H9 (cell line): ENCODE measurements around the gene SMIM32. TPM values are rescaled to one million over a fixed set of nuclear protein-coding genes. Genes with fewer than 3 reads are reported as not detected.

Source experiments
- DNase-seq: peaks from one replicate; pipeline ENCODE4 v3.0.0-alpha.2; 2017
- H2AFZ ChIP-seq: one replicate; pipeline ENCODE4 v1.6.1; 2013; ENCODE audit warnings: mild to moderate bottlenecking, low read length, control low read depth, moderate library complexity
- H2AK5ac ChIP-seq: 2 replicates; pipeline ENCODE4 v1.6.1; 2013; ENCODE audit warnings: low read length, control low read depth, mixed read lengths; ENCODE audit not compliant: insufficient read length
- H2BK120ac ChIP-seq: one replicate; pipeline ENCODE4 v1.6.1; 2013; ENCODE audit warnings: low read depth, mild to moderate bottlenecking, low read length, control low read depth, inconsistent platforms; ENCODE audit not compliant: poor library complexity, severe bottlenecking
- H2BK12ac ChIP-seq: 2 replicates; pipeline ENCODE4 v1.6.1; 2013; ENCODE audit warnings: low read length, control low read depth, mixed read lengths, low read depth; ENCODE audit not compliant: insufficient read length
- H2BK15ac ChIP-seq: 2 replicates; pipeline ENCODE4 v1.6.1; 2013; ENCODE audit warnings: low read depth, low read length, control low read depth
- H2BK20ac ChIP-seq: one replicate; pipeline ENCODE4 v1.6.1; 2013; ENCODE audit warnings: low read depth, mild to moderate bottlenecking, low read length, control low read depth, inconsistent platforms; ENCODE audit not compliant: poor library complexity, severe bottlenecking
- H2BK5ac ChIP-seq: 2 replicates; pipeline ENCODE4 v1.6.1; 2013; ENCODE audit warnings: low read length, control low read depth, mixed read lengths; ENCODE audit not compliant: insufficient read length
- H3K14ac ChIP-seq: 2 replicates; pipeline ENCODE4 v1.6.1; 2013; ENCODE audit warnings: low read length, control low read depth; ENCODE audit not compliant: insufficient read depth
- H3K18ac ChIP-seq: 2 replicates; pipeline ENCODE4 v1.6.1; 2013; ENCODE audit warnings: low read depth, mild to moderate bottlenecking, mixed read lengths, low read length, control low read depth; ENCODE audit not compliant: insufficient read length
- H3K23ac ChIP-seq: 2 replicates; pipeline ENCODE4 v1.6.1; 2013; ENCODE audit warnings: low read length, control low read depth, mixed read lengths, low read depth; ENCODE audit not compliant: insufficient read length
- H3K23me2 ChIP-seq: 2 replicates; pipeline ENCODE4 v1.6.1; 2013; ENCODE audit warnings: low read depth, mild to moderate bottlenecking, mixed read lengths, low read length, control low read depth; ENCODE audit not compliant: insufficient read length, poor library complexity, severe bottlenecking
- H3K27ac ChIP-seq: 2 replicates; pipeline ENCODE4 v1.5.1; 2013; ENCODE audit warnings: low read length, control low read depth, mixed read lengths, low read depth; ENCODE audit not compliant: insufficient read length
- H3K27me3 ChIP-seq: 2 replicates; pipeline ENCODE4 v1.6.1; 2013; ENCODE audit warnings: low read length, control low read depth, inconsistent platforms; ENCODE audit not compliant: insufficient read depth
- H3K4ac ChIP-seq: 2 replicates; pipeline ENCODE4 v1.6.1; 2013; ENCODE audit warnings: low read depth, mild to moderate bottlenecking, control low read depth, inconsistent platforms, low read length, moderate library complexity
- H3K4me1 ChIP-seq: 2 replicates; pipeline ENCODE4 v1.6.1; 2013; ENCODE audit warnings: low read length, control low read depth, inconsistent platforms; ENCODE audit not compliant: insufficient read depth
- H3K4me2 ChIP-seq: 2 replicates; pipeline ENCODE4 v1.6.1; 2013; ENCODE audit warnings: low read length, control low read depth, mixed read lengths; ENCODE audit not compliant: insufficient read length, insufficient read depth
- H3K56ac ChIP-seq: 2 replicates; pipeline ENCODE4 v1.6.1; 2013; ENCODE audit warnings: low read depth, mild to moderate bottlenecking, mixed read lengths, low read length, control low read depth; ENCODE audit not compliant: insufficient read length
- H3K79me1 ChIP-seq: 2 replicates; pipeline ENCODE4 v1.6.1; 2013; ENCODE audit warnings: low read depth, mild to moderate bottlenecking, moderate library complexity, low read length, control low read depth, inconsistent platforms; ENCODE audit not compliant: insufficient read depth, poor library complexity, severe bottlenecking
- H3K79me2 ChIP-seq: 2 replicates; pipeline ENCODE4 v1.6.1; 2013; ENCODE audit warnings: low read length, control low read depth, inconsistent platforms; ENCODE audit not compliant: insufficient read depth
- H3K9ac ChIP-seq: 2 replicates; pipeline ENCODE4 v1.6.1; 2013; ENCODE audit warnings: low read length, control low read depth, mixed read lengths; ENCODE audit not compliant: insufficient read length; ENCODE audit errors: extremely low read depth
- H3K9me3 ChIP-seq: one replicate; pipeline ENCODE4 v1.6.1; 2013; ENCODE audit warnings: low read depth, low read length, inconsistent platforms; ENCODE audit not compliant: control insufficient read depth
- H3T11ph ChIP-seq: one replicate; pipeline ENCODE4 v1.6.1; 2013; ENCODE audit warnings: mild to moderate bottlenecking, low read length, control low read depth, inconsistent platforms
- H4K20me1 ChIP-seq: one replicate; pipeline ENCODE4 v1.6.1; 2013; ENCODE audit not compliant: control insufficient read depth, insufficient read length, insufficient read depth
- H4K5ac ChIP-seq: 2 replicates; pipeline ENCODE4 v1.6.1; 2013; ENCODE audit warnings: low read depth, mild to moderate bottlenecking, mixed read lengths, low read length, control low read depth; ENCODE audit not compliant: insufficient read length
- H4K8ac ChIP-seq: replicated peaks from 2 replicates; pipeline ENCODE4 v1.6.1; 2013; ENCODE audit warnings: low read length, control low read depth, mixed read lengths, low read depth; ENCODE audit not compliant: insufficient read length
- H4K91ac ChIP-seq: 2 replicates; pipeline ENCODE4 v1.6.1; 2013; ENCODE audit warnings: low read depth, mild to moderate bottlenecking, moderate library complexity, mixed read lengths, low read length, control low read depth; ENCODE audit not compliant: insufficient read length
- H3K27ac Mint-ChIP-seq, 3 experiments: 2 replicates in 2 of 3; 3 replicates in 1 of 3; pipeline ENCODE4 v1.8.0; 2020 to 2021; ENCODE audit warnings: mixed read lengths in 3 of 3, mild to moderate bottlenecking in 1 of 3, moderate library complexity in 1 of 3
- H3K27me3 Mint-ChIP-seq: 2 replicates; pipeline ENCODE4 v1.8.0; 2021; ENCODE audit warnings: low read depth, mild to moderate bottlenecking, moderate library complexity, mixed read lengths
- H3K36me3 Mint-ChIP-seq, 3 experiments: 2 replicates in 2 of 3; 3 replicates in 1 of 3; pipeline ENCODE4 v1.8.0; 2020 to 2021; ENCODE audit warnings: low read depth in 3 of 3, mixed read lengths in 3 of 3; ENCODE audit not compliant: insufficient read depth in 1 of 3
- H3K4me1 Mint-ChIP-seq, 2 experiments: 2 replicates each; pipeline ENCODE4 v1.8.0; 2020; ENCODE audit warnings: mixed read lengths in 2 of 2
- H3K4me3 Mint-ChIP-seq, 2 experiments: 2 replicates in 1 of 2; 3 replicates in 1 of 2; pipeline ENCODE4 v1.8.0; 2020 to 2021; ENCODE audit warnings: mild to moderate bottlenecking in 2 of 2, mixed read lengths in 2 of 2, moderate library complexity in 1 of 2
- H3K9me3 Mint-ChIP-seq, 2 experiments: 2 replicates in 1 of 2; 3 replicates in 1 of 2; pipeline ENCODE4 v1.8.0; 2020; ENCODE audit warnings: mild to moderate bottlenecking in 2 of 2, mixed read lengths in 2 of 2, moderate library complexity in 1 of 2
- WGBS: extraction: QIAGEN DNeasy Blood & Tissue Kit; methylation state at CpG from one replicate; pipeline ENCODE4 v1.1.7; 2013; ENCODE audit warnings: missing lambda C conversion rate, low lambda C conversion rate, mixed read lengths; ENCODE audit not compliant: insufficient read length; ENCODE audit errors: extremely low coverage; 5-methylcytosine and 5-hydroxymethylcytosine counted together
- total RNA-seq: library from RNA; stranded (reverse); gene quantifications from 2 replicates; pipeline ENCODE4 v1.2.1, GENCODE V29; 2021
- TF ChIP-seq, protein P1 (sequence below): fragments of 200-600 bp; sonication (generic); conservative IDR thresholded peaks from 3 replicates; pipeline ENCODE4 v1.8.0; 2021; ENCODE audit warnings: antibody characterized with exemption, mild to moderate bottlenecking

Gene SMIM32
- total RNA-seq, 1 experiment from 2014 or later, result not detected

DNA sequence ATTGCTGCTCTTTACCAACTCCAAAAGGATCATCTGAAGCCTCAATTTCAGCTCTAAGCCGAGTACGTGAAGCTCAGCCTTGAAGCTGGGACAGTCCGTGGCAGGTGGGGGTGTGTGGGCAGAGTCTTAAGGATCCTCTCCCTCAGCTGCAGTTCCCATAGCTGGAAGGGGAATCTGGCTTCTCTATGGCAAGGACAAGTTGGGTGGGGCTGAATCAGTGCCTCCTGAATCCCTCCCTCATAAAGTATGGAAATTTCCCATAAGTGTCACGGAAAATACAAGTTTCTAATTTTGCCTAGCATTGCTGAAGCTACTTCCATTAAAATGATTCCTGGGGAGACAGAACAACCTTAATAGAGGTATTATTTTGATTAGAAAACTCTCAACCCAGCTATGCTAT, 47.9 kb upstream of the SMIM32 start:
- H3K9me3 Mint-ChIP-seq, result no peaks in the 10 kb centered on the region

More for the DNA sequence above, 47.9 kb upstream of the SMIM32 start:
- no peak for DNase-seq
- Histone ChIP-seq H4K5ac (no peak overlapping the region), H3K4me1 (no peaks in the 10 kb centered on the region), H3K27me3 (no peaks in the 10 kb centered on the region), H3K18ac (no peak overlapping the region), H4K91ac (no peak overlapping the region), H3K4ac (no peak overlapping the region), H3K23ac (no peak overlapping the region), H2AK5ac (no peak overlapping the region), H2BK5ac (no peak overlapping the region), H3K4me2 (no peak overlapping the region), H2BK120ac (no peak overlapping the region), H2BK20ac (no peak overlapping the region), H2AFZ (no peak overlapping the region), H3K56ac (no peak overlapping the region), H4K20me1 (no peaks in the 10 kb centered on the region), H3K9me3 (no peaks in the 10 kb centered on the region), H3K79me2 (no peaks in the 10 kb centered on the region), H3K79me1 (no peaks in the 10 kb centered on the region), H3K14ac (no peak overlapping the region), H3K9ac (no peak overlapping the region), H4K8ac (no peak overlapping the region), H3K27ac (no peak overlapping the region), H3K23me2 (no peaks in the 10 kb centered on the region), H3T11ph (no peak overlapping the region), H2BK15ac (no peak overlapping the region), H2BK12ac (no peak overlapping the region)
- TF ChIP-seq, protein P1, sequence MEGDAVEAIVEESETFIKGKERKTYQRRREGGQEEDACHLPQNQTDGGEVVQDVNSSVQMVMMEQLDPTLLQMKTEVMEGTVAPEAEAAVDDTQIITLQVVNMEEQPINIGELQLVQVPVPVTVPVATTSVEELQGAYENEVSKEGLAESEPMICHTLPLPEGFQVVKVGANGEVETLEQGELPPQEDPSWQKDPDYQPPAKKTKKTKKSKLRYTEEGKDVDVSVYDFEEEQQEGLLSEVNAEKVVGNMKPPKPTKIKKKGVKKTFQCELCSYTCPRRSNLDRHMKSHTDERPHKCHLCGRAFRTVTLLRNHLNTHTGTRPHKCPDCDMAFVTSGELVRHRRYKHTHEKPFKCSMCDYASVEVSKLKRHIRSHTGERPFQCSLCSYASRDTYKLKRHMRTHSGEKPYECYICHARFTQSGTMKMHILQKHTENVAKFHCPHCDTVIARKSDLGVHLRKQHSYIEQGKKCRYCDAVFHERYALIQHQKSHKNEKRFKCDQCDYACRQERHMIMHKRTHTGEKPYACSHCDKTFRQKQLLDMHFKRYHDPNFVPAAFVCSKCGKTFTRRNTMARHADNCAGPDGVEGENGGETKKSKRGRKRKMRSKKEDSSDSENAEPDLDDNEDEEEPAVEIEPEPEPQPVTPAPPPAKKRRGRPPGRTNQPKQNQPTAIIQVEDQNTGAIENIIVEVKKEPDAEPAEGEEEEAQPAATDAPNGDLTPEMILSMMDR, result no peak
- WGBS, result no CpG with 5 or more reads among the region's 4 CpGs
- Mint-ChIP-seq H3K27ac (no peak overlapping the region), H3K4me1 (peaks cover 7 to 14% of the 10 kb centered on the region in 2 experiments), H3K4me3 (no peak overlapping the region), H3K27me3 (peaks cover 6% of the 10 kb centered on the region), H3K36me3 (no peaks in the 10 kb centered on the region)
